B cell (primary cell): ENCODE results near the gene CARNS1.

ENCODE experiments used
- EZH2 ChIP-seq: IDR thresholded peaks from 2 replicates; pipeline ENCODE4 v1.6.1; 2012; ENCODE audit warnings: borderline replicate concordance, low read depth, mild to moderate bottlenecking, moderate library complexity, low read length; ENCODE audit not compliant: insufficient read depth, poor library complexity, severe bottlenecking
- TF ChIP-seq, protein P1 (sequence below): fragments of 200-600 bp; IDR thresholded peaks from one replicate; pipeline ENCODE4 v1.8.0; 2022; ENCODE audit warnings: antibody characterized with exemption, mild to moderate bottlenecking

DNA sequence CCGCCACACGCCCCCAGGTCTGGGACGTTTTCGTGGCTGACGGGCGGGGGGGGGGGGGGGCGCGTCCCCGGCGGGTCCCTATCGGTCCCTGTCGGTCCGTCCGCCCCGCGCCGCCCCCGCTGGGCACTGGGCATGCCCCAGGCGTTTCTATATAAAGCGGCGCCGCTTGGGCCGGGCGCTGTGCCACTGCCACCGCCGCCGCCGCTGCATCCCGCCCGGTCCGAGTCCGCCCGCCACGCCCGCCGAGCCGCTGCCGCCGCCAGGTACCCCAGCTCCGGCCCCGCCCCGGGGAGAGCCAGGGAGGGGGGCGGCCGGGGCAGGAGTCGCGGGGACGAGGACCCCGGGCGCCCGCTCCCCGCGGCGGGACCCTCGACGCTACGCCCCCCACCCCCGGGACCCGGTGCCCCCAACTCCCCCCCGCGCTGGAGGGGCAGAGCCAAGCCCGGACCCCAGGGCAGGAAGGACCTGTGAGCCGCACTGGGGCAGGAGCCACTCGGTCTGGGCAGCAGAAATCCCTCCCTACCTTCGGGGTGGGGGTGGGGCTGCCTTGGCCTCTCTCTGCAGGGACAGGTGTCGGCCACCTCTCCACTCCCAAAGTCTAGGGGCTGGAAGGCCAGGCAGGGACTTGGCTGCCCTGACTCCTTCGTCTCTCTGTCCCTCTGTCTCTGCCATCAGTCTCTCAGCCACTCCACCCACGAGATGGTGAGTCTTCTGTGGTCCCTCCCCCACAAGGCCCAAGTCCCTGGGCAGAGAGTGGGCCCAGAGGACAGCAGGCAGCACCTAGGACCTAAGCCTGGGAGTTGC, at the start of gene CARNS1:
- TF ChIP-seq, protein P1, sequence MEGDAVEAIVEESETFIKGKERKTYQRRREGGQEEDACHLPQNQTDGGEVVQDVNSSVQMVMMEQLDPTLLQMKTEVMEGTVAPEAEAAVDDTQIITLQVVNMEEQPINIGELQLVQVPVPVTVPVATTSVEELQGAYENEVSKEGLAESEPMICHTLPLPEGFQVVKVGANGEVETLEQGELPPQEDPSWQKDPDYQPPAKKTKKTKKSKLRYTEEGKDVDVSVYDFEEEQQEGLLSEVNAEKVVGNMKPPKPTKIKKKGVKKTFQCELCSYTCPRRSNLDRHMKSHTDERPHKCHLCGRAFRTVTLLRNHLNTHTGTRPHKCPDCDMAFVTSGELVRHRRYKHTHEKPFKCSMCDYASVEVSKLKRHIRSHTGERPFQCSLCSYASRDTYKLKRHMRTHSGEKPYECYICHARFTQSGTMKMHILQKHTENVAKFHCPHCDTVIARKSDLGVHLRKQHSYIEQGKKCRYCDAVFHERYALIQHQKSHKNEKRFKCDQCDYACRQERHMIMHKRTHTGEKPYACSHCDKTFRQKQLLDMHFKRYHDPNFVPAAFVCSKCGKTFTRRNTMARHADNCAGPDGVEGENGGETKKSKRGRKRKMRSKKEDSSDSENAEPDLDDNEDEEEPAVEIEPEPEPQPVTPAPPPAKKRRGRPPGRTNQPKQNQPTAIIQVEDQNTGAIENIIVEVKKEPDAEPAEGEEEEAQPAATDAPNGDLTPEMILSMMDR = no peak
- no peak for TF ChIP-seq EZH2
